ENCODE data around the gene WDPCP.
A peak's percentile ranks its signal among the peaks of the same experiment; 100 is the strongest.

Gene WDPCP

DNA sequence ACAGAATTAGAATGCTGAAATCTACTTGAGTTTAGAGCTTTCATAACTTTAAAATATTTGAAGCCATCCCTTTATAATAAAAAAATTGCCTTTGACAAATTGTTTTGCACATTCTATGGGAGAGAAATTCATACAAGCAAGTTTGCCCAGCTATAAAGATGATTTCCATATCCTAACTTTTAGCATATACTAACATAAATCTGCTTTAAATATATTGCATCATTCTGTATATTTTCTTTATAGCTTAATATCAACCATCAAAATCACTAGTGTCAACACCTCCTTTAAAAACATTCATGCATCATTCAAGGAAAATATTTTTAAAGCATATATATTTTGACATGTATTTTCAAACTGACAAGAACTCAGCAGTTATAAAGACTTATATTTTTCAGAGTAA lies 49.9 kb downstream of the WDPCP start:
- CTCF ChIA-PET, result no interaction called here
- no peak for DNase-seq
- Mint-ChIP-seq H3K4me1 (no peaks in the 10 kb centered on the region), H3K9me3 (peaks cover 3% of the 10 kb centered on the region), H3K27me3 (no peaks in the 10 kb centered on the region), H3K36me3 (no peaks in the 10 kb centered on the region), H3K27ac (no peak overlapping the region), H3K4me3 (no peak overlapping the region)

DNA sequence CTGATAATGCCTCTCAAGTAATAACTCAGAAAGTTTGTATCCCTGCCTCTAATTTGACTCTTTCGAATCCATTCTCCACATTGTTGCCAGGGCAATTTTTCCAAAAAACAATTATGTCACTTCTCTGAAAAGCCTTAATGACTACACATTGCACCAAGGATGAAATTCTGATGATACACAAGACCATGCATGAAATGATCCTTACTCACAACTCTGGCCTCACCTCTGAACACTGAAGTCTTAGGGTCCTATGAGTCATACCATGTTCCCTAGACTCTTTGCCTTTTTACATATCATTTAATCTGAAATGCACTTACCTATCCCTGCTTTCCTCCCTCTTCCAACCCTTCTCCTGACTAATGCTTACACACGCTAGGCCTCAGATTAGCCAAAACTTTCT lies 51.0 kb downstream of the WDPCP start:
- H3K36me3 Mint-ChIP-seq, result no peaks in the 10 kb centered on the region
- H3K9me3 Mint-ChIP-seq, result peaks cover 5% of the 10 kb centered on the region
- no peak for DNase-seq
- H3K27me3 Mint-ChIP-seq, result no peaks in the 10 kb centered on the region
- H3K4me3 Mint-ChIP-seq, result no peak overlapping the region
- CTCF ChIA-PET, result no interaction called here
- no peak overlapping the region for H3K27ac Mint-ChIP-seq
- H3K4me1 Mint-ChIP-seq, result no peaks in the 10 kb centered on the region

DNA sequence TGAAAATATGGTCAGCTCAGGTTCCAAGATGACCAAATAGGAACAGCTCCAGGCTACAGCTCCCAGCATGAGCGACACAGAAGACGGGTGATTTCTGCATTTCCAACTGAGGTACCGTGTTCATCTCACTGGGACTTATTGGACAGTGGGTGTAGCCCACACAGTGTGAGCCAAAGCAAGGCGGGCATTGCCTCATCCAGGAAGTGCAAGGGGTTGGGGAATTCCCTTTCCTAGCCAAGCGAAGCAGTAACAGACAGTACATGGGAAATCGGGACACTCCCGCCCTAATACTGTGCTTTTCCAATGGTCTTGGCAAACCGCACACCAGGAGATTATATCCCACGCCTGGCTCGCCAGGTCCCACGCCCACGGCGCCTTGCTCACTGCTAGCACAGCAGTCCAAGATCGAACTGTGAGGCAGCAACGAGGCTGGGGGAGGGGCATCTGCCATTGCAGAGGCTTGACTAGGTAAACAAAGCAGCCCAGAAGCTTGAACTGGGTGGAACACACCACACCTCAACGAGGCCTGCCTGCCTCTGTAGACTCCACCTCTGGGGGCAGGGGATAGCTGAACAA lies 57.5 kb downstream of the WDPCP start:
- CTCF ChIA-PET, result interaction anchor here (0.6 kb wide), 1 partner anchor 11 kb away, joined by 3 read pairs; no protein-coding TSS in a partner anchor
- DNase-seq, result no peak
- Mint-ChIP-seq H3K9me3 (peaks cover 23% of the 10 kb centered on the region), H3K27ac (no peak overlapping the region), H3K4me3 (no peak overlapping the region), H3K36me3 (no peaks in the 10 kb centered on the region), H3K27me3 (no peaks in the 10 kb centered on the region), H3K4me1 (no peaks in the 10 kb centered on the region)

DNA sequence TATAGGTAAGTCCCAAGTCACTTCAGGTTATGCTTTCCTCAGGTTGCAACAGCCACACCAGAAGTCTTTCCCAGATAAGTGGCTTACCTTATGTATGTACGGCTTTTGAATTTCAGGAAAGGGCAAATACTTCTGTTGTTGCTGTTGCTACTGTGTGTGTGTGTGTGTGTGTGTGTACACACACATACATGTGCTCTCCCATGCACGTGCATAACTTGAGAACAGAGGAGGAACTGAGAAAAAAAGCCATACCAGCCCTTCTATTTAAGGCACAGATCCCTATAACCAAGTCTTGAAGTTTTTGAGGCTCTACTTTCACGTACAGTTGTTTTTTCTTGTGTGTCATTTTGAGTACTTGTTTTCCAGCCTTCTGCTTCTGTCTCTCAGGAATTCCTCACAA lies 62.4 kb downstream of the WDPCP start:
- Mint-ChIP-seq H3K27me3 (no peaks in the 10 kb centered on the region), H3K27ac (no peak overlapping the region), H3K36me3 (no peaks in the 10 kb centered on the region), H3K9me3 (peaks cover 32% of the 10 kb centered on the region), H3K4me3 (no peak overlapping the region), H3K4me1 (no peaks in the 10 kb centered on the region)
- DNase-seq, result no peak
- CTCF ChIA-PET, result no interaction called here

DNA sequence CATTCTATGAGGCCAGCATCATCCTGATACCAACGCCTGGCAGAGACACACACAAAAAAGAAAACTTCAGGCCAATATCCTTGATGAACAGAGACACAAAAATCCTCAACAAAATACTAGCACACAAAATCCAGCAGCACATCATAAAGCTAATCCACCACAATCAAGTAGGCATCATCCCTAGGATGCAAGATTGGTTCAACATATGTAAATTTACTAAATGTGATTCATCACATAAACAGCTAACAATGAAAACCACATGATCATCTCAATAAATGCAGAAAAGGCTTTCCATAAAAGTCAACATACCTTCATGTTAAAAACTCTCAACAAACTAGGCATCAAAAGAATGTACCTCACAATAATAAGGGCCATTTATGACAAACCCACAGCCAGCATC lies 65.3 kb downstream of the WDPCP start:
- Mint-ChIP-seq H3K4me1 (no peaks in the 10 kb centered on the region), H3K27ac (no peak overlapping the region), H3K36me3 (no peaks in the 10 kb centered on the region), H3K9me3 (peaks cover 32% of the 10 kb centered on the region), H3K4me3 (no peak overlapping the region), H3K27me3 (no peaks in the 10 kb centered on the region)
- CTCF ChIA-PET, result no interaction called here
- no peak for DNase-seq

DNA sequence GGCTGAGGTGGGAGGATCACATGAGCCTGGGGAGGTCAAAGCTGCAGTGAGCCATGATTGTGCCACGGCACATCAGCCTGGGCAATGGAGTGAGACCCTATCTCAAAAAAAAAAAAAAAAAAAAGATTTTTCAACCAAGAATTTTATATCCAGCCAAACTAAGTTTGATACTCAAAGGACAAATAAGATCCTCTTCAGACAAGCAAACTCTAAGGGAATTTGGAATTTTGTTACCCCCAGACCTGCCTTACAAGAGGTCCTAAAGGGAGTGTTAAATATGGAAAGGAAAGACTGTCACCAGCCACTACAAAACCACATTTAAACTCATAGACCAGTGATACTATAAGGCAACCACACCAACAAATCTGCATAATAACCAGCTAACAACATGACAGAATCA lies 67.5 kb downstream of the WDPCP start:
- no peaks in the 10 kb centered on the region for H3K4me1 Mint-ChIP-seq
- no peaks in the 10 kb centered on the region for H3K36me3 Mint-ChIP-seq
- CTCF ChIA-PET, result no interaction called here
- H3K27me3 Mint-ChIP-seq, result no peaks in the 10 kb centered on the region
- no peak overlapping the region for H3K27ac Mint-ChIP-seq
- DNase-seq, result no peak
- H3K4me3 Mint-ChIP-seq, result no peak overlapping the region
- peaks cover 29% of the 10 kb centered on the region for H3K9me3 Mint-ChIP-seq

DNA sequence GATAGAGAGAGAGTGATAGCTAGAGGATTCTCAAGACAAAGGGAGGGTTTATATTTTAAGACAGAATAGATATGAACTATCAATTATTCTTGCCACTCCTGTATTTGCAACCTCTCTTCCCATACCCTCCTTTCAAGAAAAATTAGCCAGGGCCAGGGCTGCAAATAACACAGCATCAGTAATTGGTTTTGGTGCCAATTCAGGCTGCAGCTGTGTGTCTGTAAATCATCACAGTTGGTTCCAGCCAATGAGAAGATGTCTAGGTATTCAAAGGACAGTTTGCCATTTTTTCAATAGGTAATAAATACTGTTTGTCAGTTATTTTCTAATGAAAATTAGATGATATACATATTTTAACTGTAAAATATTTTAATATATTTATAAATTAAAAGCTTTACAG lies 73.5 kb downstream of the WDPCP start:
- CTCF ChIA-PET, result no interaction called here
- no peaks in the 10 kb centered on the region for H3K27me3 Mint-ChIP-seq
- peaks cover 21% of the 10 kb centered on the region for H3K9me3 Mint-ChIP-seq
- DNase-seq, result no peak
- no peak overlapping the region for H3K27ac Mint-ChIP-seq
- H3K4me1 Mint-ChIP-seq, result no peaks in the 10 kb centered on the region
- H3K36me3 Mint-ChIP-seq, result no peaks in the 10 kb centered on the region
- no peak overlapping the region for H3K4me3 Mint-ChIP-seq

DNA sequence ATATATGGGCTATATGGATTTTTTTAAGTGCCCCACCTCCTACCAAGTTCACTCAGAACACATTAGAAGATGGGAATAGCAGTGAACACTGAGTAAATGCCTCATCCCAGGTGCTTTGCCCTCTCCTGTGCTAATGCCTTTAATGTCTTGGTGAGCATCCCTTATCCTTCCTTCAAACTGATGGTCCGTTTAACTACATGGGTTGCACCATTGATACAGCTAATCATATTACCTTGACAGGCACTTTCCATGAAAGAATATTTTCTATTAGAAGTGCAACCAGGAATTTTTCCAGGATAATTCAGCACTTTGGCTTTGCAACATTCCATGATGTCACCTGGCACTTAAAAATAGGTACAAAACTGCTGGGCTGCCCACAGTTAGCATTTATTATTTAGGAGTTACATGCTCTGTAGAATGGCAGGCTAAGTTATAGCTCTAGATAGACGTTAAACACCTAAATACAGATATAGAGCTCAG lies 74.0 kb downstream of the WDPCP start:
- H3K4me3 Mint-ChIP-seq, result no peak overlapping the region
- no peak overlapping the region for H3K27ac Mint-ChIP-seq
- DNase-seq, result no peak
- H3K4me1 Mint-ChIP-seq, result no peaks in the 10 kb centered on the region
- no peaks in the 10 kb centered on the region for H3K36me3 Mint-ChIP-seq
- peaks cover 21% of the 10 kb centered on the region for H3K9me3 Mint-ChIP-seq
- CTCF ChIA-PET, result no interaction called here
- H3K27me3 Mint-ChIP-seq, result no peaks in the 10 kb centered on the region

DNA sequence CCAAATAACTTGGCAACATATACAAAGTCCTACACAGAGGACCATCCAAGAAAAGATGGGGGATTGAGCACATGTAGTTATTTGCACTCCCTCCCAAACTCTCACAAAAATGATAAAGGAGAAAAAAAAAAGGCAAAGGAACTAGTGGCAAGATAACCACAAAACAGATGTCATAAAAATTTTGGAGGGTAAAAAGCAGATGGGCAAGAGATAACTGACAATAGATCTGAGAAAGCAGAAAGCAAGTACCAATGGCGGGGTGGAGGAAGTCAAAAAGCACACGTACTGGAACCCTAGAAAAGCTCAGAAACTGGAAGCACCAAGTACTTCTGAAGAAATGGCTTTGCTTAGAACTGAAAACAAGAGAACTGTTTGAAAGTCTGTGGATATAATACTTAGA lies 82.0 kb downstream of the WDPCP start:
- CTCF ChIA-PET, result no interaction called here
- Mint-ChIP-seq H3K27me3 (no peaks in the 10 kb centered on the region), H3K4me1 (peaks cover 13% of the 10 kb centered on the region), H3K4me3 (no peak overlapping the region), H3K36me3 (peaks cover 2% of the 10 kb centered on the region), H3K27ac (peak overlapping the region; percentile 21), H3K9me3 (peaks cover 29% of the 10 kb centered on the region)
- DNase-seq, result no peak

DNA sequence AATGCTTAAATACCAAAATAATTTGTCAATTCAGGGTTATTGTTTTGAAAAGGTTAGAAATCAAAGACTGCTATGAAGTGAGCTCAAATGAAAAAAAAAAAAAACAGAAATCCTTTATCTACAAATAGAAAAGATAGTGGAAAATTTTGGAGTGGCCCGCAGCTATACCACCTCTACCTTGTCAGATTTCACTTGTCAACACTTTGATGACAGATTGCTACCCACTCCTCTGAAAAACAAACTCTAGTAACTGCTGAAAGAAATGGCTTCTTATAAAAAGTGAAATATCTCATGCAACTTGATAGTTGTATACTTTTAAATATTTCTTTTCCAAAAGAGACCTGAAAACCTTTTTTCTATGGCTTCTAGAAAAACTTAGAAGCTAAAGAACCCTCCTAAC lies 84.5 kb downstream of the WDPCP start:
- Mint-ChIP-seq H3K4me3 (no peak overlapping the region), H3K36me3 (peaks cover 2% of the 10 kb centered on the region), H3K4me1 (peaks cover 13% of the 10 kb centered on the region), H3K27ac (no peak overlapping the region), H3K9me3 (peaks cover 8% of the 10 kb centered on the region), H3K27me3 (no peaks in the 10 kb centered on the region)
- CTCF ChIA-PET, result no interaction called here
- no peak for DNase-seq

DNA sequence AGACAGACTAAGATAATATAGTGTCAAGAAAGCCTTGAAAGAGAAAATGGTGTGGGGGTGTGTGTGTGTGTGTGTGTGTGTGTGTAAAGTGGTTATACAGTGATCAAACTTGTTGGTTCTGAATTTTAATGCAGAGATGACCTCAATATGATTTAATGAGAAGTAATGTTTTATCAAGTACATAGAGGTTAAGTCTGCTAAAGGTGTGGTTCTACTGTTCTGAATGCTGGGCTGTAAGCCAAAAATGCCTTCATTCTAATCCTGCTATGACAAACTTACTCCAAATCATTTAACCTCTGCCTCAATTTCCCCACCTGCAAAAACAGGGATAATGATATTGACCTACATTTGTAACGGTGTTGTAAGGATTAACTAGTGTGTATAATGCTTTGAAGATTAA lies 87.9 kb downstream of the WDPCP start:
- Mint-ChIP-seq H3K27me3 (no peaks in the 10 kb centered on the region), H3K36me3 (no peaks in the 10 kb centered on the region), H3K4me3 (no peak overlapping the region), H3K9me3 (no peaks in the 10 kb centered on the region), H3K27ac (no peak overlapping the region), H3K4me1 (no peaks in the 10 kb centered on the region)
- DNase-seq, result no peak
- CTCF ChIA-PET, result no interaction called here

DNA sequence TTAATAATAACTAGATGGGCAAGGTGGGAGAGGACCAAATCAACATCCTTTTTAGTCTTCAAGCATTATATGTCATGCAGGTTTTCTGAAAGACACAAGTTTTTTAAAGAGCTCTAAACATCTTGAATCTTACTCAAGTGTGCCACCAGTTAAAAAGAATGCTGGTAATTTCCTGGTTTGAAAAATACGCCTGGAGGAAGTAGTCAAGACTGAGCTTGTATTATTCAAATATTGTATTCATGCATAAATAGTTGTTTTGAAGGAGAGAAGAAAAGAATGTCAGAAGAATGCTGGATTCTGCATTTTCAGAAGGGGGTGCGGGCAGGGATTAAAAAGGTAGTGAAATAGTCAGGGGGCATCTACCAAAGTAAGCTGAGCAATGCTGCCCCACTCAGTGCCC lies 90.7 kb downstream of the WDPCP start:
- no peak overlapping the region for H3K4me3 Mint-ChIP-seq
- CTCF ChIA-PET, result no interaction called here
- no peak overlapping the region for H3K27ac Mint-ChIP-seq
- no peaks in the 10 kb centered on the region for H3K27me3 Mint-ChIP-seq
- H3K9me3 Mint-ChIP-seq, result no peaks in the 10 kb centered on the region
- no peak for DNase-seq
- no peaks in the 10 kb centered on the region for H3K4me1 Mint-ChIP-seq
- no peaks in the 10 kb centered on the region for H3K36me3 Mint-ChIP-seq

DNA sequence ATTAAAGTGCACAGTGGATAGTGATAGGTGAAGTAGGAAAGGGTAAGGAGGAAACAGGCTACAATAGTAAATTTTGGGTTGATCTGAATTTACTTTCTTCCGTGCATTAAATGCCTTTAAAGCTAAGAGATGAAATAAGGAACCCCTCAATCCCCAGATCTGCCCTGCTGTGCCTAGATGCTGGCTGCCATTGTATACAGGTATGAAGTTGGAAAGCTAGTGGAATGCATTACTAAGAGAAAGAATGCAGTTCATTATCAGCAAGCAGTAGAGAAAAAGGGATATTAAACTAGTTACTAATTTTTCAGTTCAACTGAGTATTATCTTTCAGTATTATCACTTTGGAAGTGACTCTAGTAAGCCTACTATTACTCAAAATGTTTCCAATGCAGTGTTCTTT lies 93.3 kb downstream of the WDPCP start:
- DNase-seq, result no peak
- no peak overlapping the region for H3K4me3 Mint-ChIP-seq
- no peaks in the 10 kb centered on the region for H3K36me3 Mint-ChIP-seq
- no peak overlapping the region for H3K27ac Mint-ChIP-seq
- CTCF ChIA-PET, result interaction anchor here (0.6 kb wide), 1 partner anchor 8 kb away, joined by 3 read pairs; no protein-coding TSS in a partner anchor
- H3K4me1 Mint-ChIP-seq, result no peaks in the 10 kb centered on the region
- no peaks in the 10 kb centered on the region for H3K9me3 Mint-ChIP-seq
- H3K27me3 Mint-ChIP-seq, result no peaks in the 10 kb centered on the region

DNA sequence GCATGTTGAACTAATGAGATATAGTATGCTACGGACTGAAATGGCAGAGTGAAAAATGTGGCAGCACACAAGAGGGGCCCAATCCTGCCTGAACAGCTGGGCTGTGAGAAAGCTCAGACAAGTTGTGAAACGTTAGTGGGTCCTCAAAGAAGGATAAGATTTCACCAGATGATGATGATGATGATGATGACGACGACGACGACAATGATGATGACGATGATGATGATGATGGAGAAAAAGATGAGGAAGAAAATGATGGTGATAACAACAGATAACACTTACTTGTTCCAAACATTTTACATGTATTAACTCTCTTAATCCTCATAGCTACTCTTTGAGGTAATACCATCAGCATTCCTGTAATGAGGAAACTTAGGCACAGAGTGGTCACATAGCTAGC lies 94.2 kb downstream of the WDPCP start:
- no peak overlapping the region for H3K4me3 Mint-ChIP-seq
- CTCF ChIA-PET, result no interaction called here
- H3K4me1 Mint-ChIP-seq, result no peaks in the 10 kb centered on the region
- H3K9me3 Mint-ChIP-seq, result no peaks in the 10 kb centered on the region
- H3K36me3 Mint-ChIP-seq, result no peaks in the 10 kb centered on the region
- no peak overlapping the region for H3K27ac Mint-ChIP-seq
- no peaks in the 10 kb centered on the region for H3K27me3 Mint-ChIP-seq
- DNase-seq, result no peak

DNA sequence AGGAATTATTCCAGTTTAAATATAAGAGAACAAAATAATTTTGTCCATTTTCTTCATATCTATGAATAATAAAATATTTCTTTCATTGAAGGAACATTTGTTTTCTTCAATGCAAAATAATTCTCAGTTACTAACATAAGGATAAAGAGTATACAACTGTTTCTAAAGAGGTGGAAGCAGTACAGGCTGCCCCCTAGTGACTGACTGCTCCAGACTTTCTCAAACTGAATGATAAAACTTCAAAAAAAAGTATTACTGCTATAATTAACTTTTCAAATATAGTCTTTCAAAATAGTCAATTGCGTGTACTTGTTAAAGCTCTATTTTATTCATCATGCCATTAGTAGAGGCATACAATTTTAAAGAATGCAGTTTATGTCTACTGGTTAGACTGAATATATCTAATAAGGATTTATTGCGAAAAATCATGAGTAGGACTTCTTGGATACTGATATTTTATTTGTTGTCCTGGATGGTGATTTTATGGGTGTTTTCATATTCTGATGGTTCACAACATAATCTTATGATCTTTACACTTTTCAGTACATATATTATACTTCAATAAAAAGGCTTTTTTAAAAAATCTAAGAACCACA lies 100.1 kb downstream of the WDPCP start:
- Mint-ChIP-seq H3K36me3 (no peaks in the 10 kb centered on the region), H3K4me3 (no peak overlapping the region), H3K9me3 (no peaks in the 10 kb centered on the region), H3K27ac (no peak overlapping the region), H3K4me1 (no peaks in the 10 kb centered on the region), H3K27me3 (no peaks in the 10 kb centered on the region)
- CTCF ChIA-PET, result interaction anchor here (0.8 to 2.1 kb wide), 2 partner anchors 701 to 833 kb away, joined by 3 to 6 read pairs; no protein-coding TSS in a partner anchor
- peak; percentile 27 for DNase-seq
